Panc1 (cell line): ENCODE results near the gene TANGO2. TPM values are rescaled to one million over a fixed set of nuclear protein-coding genes. Genes with fewer than 3 reads are reported as not detected.

Experiments used
- ATAC-seq: fragments of 200-7000 bp; cut with Tn5 transposase; 2 replicates; pipeline ENCODE4 v1.9.1; 2020; ENCODE audit warnings: mild to moderate bottlenecking, moderate library complexity
- BruUV-seq: library from RNA; stranded (reverse); fragments of 400-500 nt; replicated peaks from 2 replicates; lab custom pipeline; 2021; lab: Mats Ljungman, UMichigan
- CTCF ChIA-PET: fragments of 300-600 bp; sonication (Branson Sonifier 250); formaldehyde crosslinking; loops from one replicate; lab custom pipeline; 2022; ENCODE audit warnings: antibody characterized with exemption; lab: Charles Lee
- POLR2A ChIA-PET: fragments of 300-600 bp; sonication (Branson Sonifier 250); formaldehyde crosslinking; loops from one replicate; lab custom pipeline; 2022; ENCODE audit warnings: antibody characterized with exemption; lab: Charles Lee
- DNase-seq: peaks from one replicate; pipeline ENCODE4 v3.0.0-alpha.2; 2010; ENCODE audit warnings: low read depth, low spot score
- H3K27ac ChIP-seq: 2 replicates; pipeline ENCODE4 v1.5.1; 2011; ENCODE audit warnings: mild to moderate bottlenecking, low read length, inconsistent platforms
- H3K27me3 ChIP-seq: fragments of 200-500 bp; sonication (Bioruptor generic); 2 replicates; pipeline ENCODE4 v1.6.0; 2014; ENCODE audit warnings: low read length, inconsistent platforms; ENCODE audit not compliant: control insufficient read depth, insufficient read depth
- H3K36me3 ChIP-seq: fragments of 200-500 bp; sonication (Bioruptor generic); 2 replicates; pipeline ENCODE4 v1.5.1; 2014; ENCODE audit warnings: inconsistent platforms, mild to moderate bottlenecking, low read length, moderate library complexity; ENCODE audit not compliant: control insufficient read depth, insufficient read depth
- H3K4me1 ChIP-seq: 2 replicates; pipeline ENCODE4 v1.5.1; 2011; ENCODE audit warnings: inconsistent platforms, mild to moderate bottlenecking, low read length, moderate library complexity; ENCODE audit not compliant: control insufficient read depth, insufficient read depth
- H3K4me3 ChIP-seq, 2 experiments: 2 replicates each; pipeline ENCODE4 v1.5.1; 2011 to 2012; ENCODE audit warnings: low read depth in 2 of 2, low read length in 2 of 2, mild to moderate bottlenecking in 2 of 2, inconsistent platforms in 1 of 2, moderate library complexity in 1 of 2
- H3K9me3 ChIP-seq: fragments of 200-500 bp; sonication (Bioruptor generic); 2 replicates; pipeline ENCODE4 v1.5.1; 2014; ENCODE audit warnings: low read depth, mild to moderate bottlenecking, inconsistent platforms, low read length, moderate library complexity; ENCODE audit not compliant: control insufficient read depth, insufficient read depth
- POLR2AphosphoS5 ChIP-seq: IDR thresholded peaks from 2 replicates; pipeline ENCODE4 v1.6.1; 2012; ENCODE audit warnings: mild to moderate bottlenecking, low read depth, low read length, moderate library complexity
- SIN3A ChIP-seq: IDR thresholded peaks from 2 replicates; pipeline ENCODE4 v1.6.1; 2012; ENCODE audit warnings: low read depth, mild to moderate bottlenecking, low read length, moderate library complexity, borderline replicate concordance; ENCODE audit not compliant: insufficient read depth
- TCF7L2 ChIP-seq: IDR thresholded peaks from 2 replicates; pipeline ENCODE4 v1.6.1; 2011; ENCODE audit warnings: mild to moderate bottlenecking, low read depth, low read length, inconsistent platforms
- in situ Hi-C: cut with HindIII; loops from 2 replicates; pipeline ENCODE4 v1.10.0; 2016; ENCODE audit warnings: low sequenced_read_pairs, low pct_unique_long_range_greater_than_20kb
- intact Hi-C: fragments of 100-400 bp; cut with micrococcal nuclease; formaldehyde crosslinking; loops from one replicate; pipeline ENCODE4 v1.10.0; 2022; ENCODE audit not compliant: unreplicated experiment
- total RNA-seq: library from RNA; stranded (reverse); gene quantifications from one replicate; pipeline ENCODE4 v1.2.1, GENCODE V29; 2021; ENCODE audit not compliant: unreplicated experiment
- TF ChIP-seq, protein P1 (sequence below), 2 experiments: IDR thresholded peaks; 2 replicates each; pipeline ENCODE4 v1.6.1; 2011 to 2012; ENCODE audit warnings: low read depth in 2 of 2, control low read depth in 1 of 2, low read length in 1 of 2, mild to moderate bottlenecking in 1 of 2, moderate library complexity in 1 of 2; ENCODE audit not compliant: insufficient read depth in 1 of 2
- TF ChIP-seq, protein P2 (sequence below): fragments of 450-650 bp; IDR thresholded peaks from 2 replicates; pipeline ENCODE4 v1.5.1; 2017; ENCODE audit warnings: mild to moderate bottlenecking

Gene TANGO2
- total RNA-seq, 1 experiment from 2014 or later, result 32.2 TPM

DNA sequence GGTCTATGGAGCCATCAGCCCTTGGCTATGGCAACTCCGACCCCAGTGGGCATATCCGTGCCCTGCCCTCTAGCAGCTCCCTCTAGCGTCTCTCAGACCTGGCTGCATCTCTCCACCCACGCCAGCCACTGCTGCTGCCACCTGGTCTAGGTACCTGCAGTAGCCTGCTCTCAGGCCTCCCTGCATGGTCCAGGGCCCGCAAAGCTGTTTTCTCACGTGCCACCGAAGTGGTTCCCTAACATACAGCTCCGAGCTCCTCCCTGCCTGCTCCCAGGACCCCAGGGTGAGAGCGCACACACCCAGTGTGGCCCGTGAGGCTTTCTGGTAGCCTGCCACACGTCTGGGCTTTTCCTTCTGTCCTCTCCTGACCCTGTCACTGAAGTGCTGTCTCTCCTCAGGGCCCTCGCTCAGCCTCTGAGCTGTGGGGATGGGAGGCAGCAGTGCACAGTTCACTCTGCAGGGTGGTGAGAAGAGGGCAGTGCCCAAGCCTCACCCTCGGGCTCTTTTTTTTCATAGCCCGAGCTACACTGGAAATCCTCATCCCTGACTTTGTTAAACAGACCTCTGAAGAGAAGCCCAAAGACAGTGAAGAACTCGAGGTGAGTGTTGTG is 73.4 kb downstream of the TANGO2 start:
- Histone ChIP-seq H3K27ac (no peak overlapping the region), H3K4me3 (no peak overlapping the region), H3K36me3 (peaks cover 16% of the 10 kb centered on the region), H3K4me1 (no peaks in the 10 kb centered on the region), H3K9me3 (no peaks in the 10 kb centered on the region), H3K27me3 (no peaks in the 10 kb centered on the region)
- intact Hi-C loops, result no loop called here
- ATAC-seq (no peak), DNase-seq (no peak)
- no peak for TF ChIP-seq SIN3A
- TF ChIP-seq, protein P1, sequence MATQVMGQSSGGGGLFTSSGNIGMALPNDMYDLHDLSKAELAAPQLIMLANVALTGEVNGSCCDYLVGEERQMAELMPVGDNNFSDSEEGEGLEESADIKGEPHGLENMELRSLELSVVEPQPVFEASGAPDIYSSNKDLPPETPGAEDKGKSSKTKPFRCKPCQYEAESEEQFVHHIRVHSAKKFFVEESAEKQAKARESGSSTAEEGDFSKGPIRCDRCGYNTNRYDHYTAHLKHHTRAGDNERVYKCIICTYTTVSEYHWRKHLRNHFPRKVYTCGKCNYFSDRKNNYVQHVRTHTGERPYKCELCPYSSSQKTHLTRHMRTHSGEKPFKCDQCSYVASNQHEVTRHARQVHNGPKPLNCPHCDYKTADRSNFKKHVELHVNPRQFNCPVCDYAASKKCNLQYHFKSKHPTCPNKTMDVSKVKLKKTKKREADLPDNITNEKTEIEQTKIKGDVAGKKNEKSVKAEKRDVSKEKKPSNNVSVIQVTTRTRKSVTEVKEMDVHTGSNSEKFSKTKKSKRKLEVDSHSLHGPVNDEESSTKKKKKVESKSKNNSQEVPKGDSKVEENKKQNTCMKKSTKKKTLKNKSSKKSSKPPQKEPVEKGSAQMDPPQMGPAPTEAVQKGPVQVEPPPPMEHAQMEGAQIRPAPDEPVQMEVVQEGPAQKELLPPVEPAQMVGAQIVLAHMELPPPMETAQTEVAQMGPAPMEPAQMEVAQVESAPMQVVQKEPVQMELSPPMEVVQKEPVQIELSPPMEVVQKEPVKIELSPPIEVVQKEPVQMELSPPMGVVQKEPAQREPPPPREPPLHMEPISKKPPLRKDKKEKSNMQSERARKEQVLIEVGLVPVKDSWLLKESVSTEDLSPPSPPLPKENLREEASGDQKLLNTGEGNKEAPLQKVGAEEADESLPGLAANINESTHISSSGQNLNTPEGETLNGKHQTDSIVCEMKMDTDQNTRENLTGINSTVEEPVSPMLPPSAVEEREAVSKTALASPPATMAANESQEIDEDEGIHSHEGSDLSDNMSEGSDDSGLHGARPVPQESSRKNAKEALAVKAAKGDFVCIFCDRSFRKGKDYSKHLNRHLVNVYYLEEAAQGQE (IDR thresholded peaks at IDR 0.05; ENCODE audit: insufficient read depth in 1 of 2, low read depth in 2 of 2, low read length in 1 of 2), result no peak
- TF ChIP-seq, protein P2, sequence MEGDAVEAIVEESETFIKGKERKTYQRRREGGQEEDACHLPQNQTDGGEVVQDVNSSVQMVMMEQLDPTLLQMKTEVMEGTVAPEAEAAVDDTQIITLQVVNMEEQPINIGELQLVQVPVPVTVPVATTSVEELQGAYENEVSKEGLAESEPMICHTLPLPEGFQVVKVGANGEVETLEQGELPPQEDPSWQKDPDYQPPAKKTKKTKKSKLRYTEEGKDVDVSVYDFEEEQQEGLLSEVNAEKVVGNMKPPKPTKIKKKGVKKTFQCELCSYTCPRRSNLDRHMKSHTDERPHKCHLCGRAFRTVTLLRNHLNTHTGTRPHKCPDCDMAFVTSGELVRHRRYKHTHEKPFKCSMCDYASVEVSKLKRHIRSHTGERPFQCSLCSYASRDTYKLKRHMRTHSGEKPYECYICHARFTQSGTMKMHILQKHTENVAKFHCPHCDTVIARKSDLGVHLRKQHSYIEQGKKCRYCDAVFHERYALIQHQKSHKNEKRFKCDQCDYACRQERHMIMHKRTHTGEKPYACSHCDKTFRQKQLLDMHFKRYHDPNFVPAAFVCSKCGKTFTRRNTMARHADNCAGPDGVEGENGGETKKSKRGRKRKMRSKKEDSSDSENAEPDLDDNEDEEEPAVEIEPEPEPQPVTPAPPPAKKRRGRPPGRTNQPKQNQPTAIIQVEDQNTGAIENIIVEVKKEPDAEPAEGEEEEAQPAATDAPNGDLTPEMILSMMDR, result no peak
- TF ChIP-seq POLR2AphosphoS5, result no peak
- TF ChIP-seq TCF7L2, result no peak
- ChIA-PET CTCF (interaction anchor here (0.5 kb wide), 1 partner anchor 1926 kb away, joined by 8 read pairs; no protein-coding TSS in a partner anchor), POLR2A (no interaction called here)
- no TSS peak for BruUV-seq
- in situ Hi-C loops, result no loop called here

DNA sequence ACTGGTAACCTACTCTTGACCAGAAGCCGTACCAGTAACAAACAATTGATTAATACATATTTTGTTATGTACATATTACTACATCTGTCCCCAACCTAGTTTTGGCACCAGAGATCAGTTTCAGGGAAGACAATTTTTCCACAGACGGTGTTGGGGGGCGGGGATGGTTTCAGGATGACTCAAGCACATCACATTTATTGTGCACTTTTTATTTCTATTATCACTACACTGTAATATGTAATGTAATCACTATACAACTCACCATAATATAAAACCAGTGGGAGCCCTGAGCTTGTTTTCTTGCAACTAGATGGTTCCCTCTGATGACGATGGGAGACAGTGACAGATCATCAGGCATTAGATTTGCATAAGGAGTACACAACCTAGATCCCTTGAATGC is 74.6 kb downstream of the TANGO2 start:
- peaks cover 16% of the 10 kb centered on the region for H3K36me3 ChIP-seq
- CTCF ChIA-PET, result no interaction called here

More for the DNA sequence above, 74.6 kb downstream of the TANGO2 start:
- DNase-seq (no peak), ATAC-seq (no peak)
- no peaks in the 10 kb centered on the region for H3K9me3 ChIP-seq
- no peak for TF ChIP-seq TCF7L2
- TF ChIP-seq, protein P2, result no peak
- TF ChIP-seq, protein P1 (IDR thresholded peaks at IDR 0.05; ENCODE audit: insufficient read depth in 1 of 2, low read depth in 2 of 2, low read length in 1 of 2), result no peak
- no peak overlapping the region for H3K27ac ChIP-seq
- no peak overlapping the region for H3K4me3 ChIP-seq
- no peaks in the 10 kb centered on the region for H3K4me1 ChIP-seq
- no peaks in the 10 kb centered on the region for H3K27me3 ChIP-seq
- no TSS peak for BruUV-seq
- in situ Hi-C loops (no loop called here), intact Hi-C loops (no loop called here)
- POLR2A ChIA-PET, result no interaction called here
